ENCODE measurements around the gene SMIM29. TPM values are rescaled to one million over a fixed set of nuclear protein-coding genes. Genes with fewer than 3 reads are reported as not detected.

Gene SMIM29
- total RNA-seq, 1 donor = 35.5 TPM

DNA sequence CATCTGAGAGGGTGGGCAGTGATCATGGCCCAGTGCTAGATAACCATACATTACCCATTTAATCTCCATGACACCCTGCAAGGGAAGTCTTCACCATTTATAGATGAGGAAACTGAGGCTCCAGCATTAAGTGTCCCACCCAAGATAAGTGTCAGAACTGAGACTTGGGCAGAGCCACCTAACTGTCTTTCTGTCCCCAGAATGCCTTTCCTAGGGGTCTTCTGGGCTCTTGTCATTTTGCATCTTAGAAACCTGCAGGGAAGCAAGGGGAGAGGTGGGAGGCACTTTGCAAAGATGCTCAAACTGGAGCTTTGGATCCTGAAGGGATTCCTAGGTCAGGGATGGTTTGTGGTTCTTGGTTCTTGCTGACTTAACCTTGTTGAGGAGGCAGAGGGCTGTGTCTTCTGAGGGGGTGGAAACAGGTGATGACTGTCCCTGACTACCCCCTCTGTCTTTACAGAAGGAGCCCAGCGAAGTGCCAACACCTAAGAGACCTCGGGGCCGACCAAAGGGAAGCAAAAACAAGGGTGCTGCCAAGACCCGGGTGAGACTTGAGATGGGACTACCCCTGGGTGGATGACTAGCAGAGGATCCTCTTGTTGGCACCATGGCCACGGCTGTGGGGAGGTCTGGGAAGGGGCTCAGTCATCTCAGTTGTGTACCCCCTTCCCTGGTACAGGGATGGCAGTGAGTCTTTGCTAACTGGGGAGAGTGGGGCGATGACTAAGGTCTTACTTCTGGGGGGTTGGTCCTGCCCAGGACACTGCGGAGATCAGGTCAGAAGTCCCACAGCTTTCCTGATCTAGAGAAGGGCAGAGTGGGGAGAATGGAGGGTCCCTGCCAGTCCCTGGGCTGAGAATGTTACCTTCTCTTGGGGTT lies 6.3 kb downstream of the SMIM29 start:
- no peak for DNase-seq (ENCODE audit: low read depth in 2 of 3, low spot score in 2 of 3)

DNA sequence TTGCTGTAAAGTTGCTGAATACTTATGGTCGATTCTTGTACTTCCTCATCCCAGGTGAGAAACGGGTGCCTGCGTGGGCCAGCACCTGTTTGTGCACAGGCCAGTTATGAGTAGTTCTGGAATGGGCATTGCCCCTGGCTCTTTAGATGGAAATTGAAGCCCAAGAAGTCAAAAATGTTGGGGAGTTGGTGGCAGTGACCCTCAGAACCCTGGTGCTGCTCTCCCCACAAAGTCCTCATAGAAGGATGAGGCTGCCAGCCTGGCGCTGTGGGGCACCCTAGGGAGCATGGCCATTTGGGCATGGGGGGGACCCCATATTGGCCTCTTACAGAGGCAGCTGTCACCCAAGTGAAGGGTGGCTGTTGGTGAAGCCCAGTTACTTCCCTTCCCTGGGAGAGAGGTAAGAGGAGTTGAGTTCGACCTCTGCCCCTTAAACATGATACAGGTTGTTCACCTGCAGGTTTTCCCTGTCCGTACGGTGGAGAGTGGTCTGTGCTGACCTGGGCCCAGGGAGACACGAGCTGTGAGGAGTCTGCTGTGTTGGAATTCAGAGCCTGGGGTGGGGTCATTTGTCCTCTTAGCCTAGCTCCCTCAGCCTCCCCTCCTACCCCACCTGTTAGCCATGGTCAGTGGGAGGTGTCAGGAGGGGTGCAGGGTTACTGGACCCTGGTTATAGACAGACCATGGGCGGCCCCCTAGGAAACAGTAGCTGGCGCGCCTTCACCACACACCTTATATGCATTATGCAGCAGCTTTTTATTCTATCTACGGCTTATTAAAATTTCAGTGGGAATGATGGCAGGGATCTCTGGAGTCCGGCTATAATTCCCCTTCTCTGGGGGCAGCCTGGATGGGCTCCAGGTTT lies 7.2 kb downstream of the SMIM29 start:
- no peak for DNase-seq (ENCODE audit: low read depth in 2 of 3, low spot score in 2 of 3)

DNA sequence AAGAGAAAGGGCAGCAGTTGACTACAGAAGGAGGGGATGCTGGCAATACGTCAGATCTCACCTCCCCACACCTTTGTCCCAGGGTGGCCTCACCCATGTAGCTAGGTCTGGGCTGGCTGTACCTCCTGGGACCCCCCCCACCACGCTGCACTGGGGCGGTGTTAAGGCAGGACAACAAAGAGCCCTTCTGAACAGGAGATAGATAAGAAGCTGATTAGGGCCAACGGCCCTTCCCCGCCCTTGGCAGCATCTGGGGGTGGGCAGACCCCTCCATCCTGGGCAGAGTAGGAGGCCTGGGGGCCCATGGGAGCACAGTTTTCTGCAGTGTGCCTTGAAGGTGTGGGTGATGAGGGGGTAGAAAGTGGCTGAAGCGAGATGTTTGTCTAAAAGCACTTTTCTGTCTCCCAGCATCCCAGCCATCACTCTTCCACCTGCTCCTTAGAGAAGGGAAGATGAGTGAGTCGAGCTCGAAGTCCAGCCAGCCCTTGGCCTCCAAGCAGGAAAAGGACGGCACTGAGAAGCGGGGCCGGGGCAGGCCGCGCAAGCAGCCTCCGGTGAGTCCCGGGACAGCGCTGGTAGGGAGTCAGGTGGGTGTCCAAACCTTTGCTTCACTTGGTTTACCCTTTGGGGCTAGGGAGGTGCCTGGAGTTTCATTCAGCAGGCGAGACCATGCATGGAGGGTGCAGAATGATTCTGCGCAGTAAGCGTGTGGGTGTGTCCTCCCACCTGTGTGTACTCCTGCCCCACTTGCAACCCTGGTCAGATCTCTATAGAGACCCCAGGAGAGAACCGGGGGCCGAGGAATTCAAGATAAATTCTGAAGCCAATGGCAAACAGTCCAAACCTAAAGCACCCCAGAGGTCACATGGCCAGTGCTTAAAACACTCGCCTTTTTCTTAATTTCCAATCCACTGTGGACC lies 8.2 kb downstream of the SMIM29 start:
- DNase-seq (ENCODE audit: low read depth in 2 of 3, low spot score in 2 of 3) = no peak

DNA sequence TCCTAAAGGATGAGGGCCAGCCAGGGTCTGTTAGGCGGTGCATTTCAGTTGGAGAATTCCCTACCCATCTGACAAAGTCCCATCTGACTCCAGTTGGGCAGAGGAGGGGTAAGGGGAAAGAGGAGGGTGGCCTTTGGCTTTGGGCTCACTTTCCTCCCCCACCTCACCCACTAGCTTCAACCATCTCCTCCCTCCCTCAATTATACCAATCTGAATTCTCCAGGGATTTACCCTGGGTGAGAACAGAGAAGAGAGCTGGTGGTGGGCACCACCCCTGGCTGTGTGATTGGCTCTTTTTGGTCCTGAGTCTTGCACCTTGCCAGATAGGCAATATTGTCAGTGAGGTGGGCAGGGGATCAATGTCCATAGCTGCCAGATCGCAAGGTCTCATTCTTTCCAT lies 8.9 kb downstream of the SMIM29 start:
- no peak for DNase-seq (ENCODE audit: low read depth in 2 of 3, low spot score in 2 of 3)

DNA sequence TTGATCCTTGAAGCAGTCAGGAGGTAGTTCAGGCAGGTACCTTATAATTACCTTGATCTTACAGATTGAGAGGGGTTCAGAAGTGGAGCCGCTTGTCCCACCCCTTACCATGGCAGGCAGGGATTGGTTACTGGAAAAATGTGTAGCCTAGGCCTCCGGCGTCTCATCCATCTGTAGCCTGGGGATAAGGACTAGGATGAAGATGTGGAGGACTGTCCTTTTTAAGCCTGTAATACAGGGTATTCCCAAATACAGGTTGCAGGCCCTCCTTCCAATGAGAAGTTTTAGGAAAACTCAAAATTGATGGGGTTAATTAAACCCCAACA lies 9.3 kb downstream of the SMIM29 start:
- no peak for DNase-seq (ENCODE audit: low read depth in 2 of 3, low spot score in 2 of 3)

DNA sequence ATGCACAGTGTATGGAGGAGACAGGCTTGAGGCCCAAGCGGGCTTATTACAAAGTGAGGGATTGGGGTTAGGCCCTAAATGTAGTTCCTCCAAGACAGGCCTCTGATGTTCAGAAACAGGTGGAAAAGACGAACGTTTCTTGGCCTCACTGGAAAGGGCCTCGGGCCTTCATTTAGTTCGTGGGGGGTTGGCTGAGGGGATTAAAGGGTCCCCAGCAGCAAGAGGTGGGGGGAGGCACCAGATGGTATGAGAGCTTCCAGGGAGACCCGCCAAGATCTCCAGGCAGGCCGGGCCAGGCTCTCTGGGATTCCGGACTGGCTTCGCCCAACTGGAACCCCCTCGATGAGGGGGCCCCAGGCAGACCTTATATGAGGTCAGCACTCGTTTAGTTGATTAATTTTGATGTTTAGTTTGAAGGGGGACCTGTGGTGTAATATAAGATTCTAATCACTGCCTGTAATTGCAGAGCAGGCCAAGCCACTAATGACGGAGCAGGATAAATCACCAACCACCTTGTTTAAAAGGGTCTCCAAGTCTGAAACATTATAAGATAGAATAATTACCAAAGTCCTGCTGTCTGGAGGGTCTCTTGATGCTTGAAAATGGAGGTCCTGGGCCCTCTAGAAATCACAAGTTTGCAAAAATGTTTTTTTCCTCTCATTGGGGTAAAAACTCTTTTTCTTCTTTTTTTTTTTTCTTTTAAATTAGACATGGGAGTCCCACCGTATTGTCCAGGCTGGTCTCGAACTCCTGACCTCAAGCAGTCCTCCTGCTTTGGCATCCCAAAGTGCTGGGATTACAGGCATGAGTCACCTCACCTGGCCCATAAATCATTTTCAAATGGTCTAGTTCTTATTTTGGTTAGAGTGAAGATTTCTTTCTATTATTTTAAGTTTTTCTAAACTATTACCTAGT lies 10.0 kb downstream of the SMIM29 start:
- no peak for DNase-seq (ENCODE audit: low read depth in 2 of 3, low spot score in 2 of 3)

DNA sequence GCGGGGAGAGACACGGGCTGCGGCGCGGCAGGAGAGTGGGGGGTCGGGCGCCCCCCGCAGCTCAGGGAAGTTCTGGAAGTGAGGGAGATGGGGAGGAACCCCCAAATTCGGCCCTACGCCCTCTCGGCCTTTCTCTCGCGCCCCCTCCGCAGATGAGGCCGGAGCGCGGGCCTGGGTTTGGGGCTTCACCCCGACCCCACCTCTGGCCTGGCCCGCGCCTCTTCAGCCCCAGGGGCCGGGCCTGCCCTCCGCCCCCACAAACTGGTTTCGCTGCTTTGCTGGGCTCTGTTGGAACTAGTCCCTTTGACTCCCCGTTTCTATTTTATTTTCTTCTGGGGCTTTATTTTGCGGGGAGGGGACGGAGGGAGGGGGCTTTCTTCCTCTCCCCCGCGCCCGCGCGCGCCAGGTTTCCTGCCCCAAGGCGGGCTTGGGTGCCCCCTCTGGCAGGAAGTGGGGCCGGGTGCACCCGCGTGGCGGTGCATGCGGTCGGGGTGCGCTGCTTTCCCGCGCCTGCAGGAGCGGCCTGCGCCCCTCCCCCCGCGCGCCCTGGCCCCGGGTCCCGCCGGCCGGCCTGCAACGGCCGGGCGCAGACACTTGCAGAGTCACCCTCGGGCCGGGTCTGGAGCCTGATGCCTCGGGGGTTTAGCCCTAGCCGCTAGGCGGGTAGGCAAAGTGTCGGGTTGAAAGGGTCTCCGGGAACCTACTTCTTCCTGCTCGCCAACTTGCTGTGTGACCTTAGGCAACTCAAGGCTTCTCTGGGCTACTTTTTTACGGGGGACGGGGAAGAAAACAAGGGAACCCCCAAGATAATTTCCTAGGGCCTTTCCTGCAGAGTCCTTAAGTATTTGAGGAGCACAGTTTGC lies 10.9 kb downstream of the SMIM29 start:
- peak; percentile 44 to 81 (median 81) for DNase-seq (ENCODE audit: low read depth in 2 of 3, low spot score in 2 of 3)

DNA sequence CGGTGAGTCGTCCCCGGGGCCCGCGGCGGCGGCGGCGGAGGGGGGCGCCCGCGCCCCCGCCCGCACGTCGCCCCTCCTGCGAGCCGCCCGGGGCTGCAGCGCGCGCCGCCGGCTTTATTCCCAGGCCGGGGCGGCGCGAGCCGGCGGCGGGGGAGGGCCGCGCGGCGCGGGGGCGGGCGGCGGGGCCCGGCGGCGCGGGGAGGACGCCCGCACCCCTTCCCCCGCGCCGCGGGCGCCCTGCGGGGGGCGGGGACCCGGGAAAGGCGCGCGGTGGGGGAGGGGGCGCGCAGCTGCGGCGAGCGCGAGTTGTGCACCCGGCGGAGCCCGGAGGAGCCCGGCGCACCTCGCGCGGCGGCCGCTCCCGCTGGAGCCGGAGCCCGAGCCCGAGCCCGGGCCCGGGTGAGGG lies 11.5 kb downstream of the SMIM29 start:
- no peak for DNase-seq (ENCODE audit: low read depth in 2 of 3, low spot score in 2 of 3)

DNA sequence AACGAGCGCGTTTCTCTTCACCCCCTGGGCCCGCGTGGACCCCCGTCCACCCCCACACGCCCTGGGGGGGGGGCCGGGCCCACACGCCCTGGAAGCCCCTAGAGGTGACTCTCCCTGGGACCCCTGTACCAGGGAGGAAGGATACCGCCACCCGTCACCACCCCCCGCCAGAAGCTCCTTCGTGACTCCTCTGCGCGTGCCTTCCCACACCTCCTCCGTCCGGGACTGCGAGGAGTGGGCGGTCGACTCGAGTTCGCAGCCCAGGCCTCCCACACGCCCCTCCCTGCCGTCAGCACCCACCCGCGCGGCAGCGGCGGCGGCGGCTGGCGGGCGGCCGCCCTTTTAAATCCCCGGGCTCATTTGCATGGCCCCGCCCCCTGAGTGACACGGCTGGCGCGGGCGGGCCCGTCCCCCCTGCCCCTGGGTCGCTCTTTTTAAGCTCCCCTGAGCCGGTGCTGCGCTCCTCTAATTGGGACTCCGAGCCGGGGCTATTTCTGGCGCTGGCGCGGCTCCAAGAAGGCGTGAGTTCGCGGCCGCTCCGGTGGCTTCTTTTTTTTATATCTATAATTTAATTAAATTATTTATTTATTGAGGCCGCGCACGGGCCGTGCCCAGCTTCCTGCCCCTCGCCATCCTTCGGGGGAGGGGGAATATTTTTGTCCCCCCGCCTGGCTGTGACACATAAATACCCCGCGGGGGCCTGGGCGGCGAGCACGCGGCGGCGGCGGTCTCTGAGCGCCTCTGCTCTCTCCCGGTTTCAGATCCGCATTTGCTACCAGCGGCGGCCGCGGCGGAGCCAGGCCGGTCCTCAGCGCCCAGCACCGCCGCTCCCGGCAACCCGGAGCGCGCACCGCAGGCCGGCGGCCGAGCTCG lies 12.1 kb downstream of the SMIM29 start, which contains the start of gene HMGA1:
TSS of gene HMGA1 (plus strand) at position 431 of the 873 bp plus-strand sequence. CDS start 3,908 bp downstream, outside the sequence.
- DNase-seq (ENCODE audit: low read depth in 2 of 3, low spot score in 2 of 3) = peak; percentile 80 to 95 (median 90)

DNA sequence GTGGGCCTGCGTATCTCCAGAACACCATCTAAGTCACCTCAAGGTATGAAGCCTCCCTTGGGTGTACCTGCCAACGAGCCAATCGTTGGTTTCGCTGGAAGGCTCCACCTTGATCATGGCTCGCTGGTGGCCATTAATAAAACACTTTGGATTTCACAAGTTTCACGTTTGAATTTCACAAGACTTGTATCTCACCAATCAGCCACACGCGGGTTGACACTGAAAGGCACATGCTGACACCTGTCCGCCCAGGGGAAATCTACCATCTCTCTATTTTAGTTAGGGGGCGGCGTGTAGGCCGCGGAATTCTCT lies 12.7 kb downstream of the SMIM29 start:
- DNase-seq (ENCODE audit: low read depth in 2 of 3, low spot score in 2 of 3) = peak in 2 of 3 donors; percentile 37 to 52

DNA sequence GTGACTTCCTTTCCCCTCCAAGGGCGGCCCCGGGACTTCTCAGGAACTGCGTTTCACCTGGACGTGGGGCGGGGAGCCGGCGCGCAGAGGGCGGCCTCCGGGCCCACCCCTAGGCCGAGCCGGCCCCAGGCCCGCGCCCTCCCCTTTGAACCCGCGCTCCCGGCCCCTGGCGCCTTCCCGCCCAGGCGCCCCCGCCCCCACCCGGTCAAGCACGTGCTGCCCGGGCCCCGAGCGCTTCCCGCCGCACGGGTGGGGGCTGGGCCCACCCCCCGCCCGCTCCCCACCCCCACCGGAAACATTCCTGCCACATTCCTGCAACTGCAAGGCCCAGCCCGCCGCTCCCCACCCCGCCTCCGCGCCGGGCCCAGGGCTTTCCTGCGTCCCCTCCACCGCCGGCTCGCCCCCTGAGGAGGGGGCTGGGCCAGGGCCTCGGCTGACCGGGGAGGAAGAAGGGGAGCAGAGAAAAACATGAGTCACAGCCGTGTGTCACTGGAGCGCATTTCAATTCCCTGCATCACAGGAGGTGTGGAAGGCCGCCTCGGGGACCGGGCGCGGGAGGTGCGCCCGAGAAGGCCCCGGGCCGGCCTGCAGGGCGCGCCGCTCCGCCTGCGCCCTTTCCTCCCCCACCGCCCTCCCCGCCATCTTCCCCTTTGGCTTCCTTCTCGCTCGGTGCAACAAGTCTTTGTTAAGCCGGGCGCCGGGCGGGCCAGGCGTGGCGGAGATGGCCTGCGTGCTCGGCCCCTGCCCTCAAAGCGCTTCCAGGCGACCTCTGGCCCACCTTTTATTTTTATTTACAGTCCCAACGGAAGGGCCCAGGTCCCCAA lies 13.3 kb downstream of the SMIM29 start:
- DNase-seq (ENCODE audit: low read depth in 2 of 3, low spot score in 2 of 3) = peak; percentile 55 to 89 (median 77)

DNA sequence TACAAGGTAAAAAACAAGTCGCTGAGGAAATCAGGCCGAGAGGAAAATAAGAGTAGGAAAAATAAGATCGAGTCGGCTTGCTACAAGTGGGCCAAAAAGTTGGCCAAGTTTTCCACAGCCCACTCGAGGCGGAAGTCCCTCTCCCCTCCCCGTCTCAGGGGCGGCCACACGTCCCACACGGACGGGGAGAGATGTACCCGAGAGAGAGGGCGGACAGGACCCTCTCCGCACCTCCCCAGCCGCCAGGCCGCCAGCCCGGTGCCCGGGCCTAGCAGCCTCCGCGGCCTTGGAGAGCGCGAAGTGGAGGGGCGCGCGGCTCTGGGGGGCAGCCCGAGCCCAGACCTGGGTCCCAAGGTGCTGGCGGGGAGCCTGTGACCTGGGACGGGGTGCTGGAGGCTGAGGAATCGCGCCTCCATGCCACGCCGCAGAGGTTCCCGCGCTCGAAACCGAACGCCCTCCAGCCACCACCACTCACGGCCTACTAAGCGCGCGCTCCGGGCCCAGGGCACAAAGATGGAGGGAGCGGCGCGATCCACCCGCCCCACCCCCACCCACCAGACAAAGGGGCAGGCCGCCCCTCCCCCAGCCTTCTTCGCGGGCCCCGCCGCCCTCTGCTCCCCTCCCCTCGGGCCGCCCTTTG lies 14.0 kb downstream of the SMIM29 start:
- DNase-seq (ENCODE audit: low read depth in 2 of 3, low spot score in 2 of 3) = no peak

DNA sequence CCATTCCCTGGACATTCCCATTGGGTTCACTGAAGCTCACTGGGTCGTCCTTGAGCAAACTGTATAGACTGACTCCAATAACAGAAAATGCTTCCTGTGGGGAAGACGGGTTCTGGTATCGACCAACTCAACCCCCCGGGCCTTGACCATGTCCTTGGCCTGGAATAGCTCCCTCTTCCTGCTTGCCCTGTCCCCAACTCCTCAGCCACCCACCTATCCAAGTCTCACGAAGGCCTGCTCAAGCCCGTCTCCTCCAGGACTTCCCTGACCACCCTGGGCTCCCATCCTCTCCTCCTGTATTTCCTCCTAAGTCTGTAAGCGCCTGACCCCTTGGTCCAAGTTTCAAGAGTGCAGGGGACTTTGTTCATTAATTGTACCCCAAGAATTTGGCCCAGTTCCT lies 14.9 kb downstream of the SMIM29 start:
- no peak for DNase-seq (ENCODE audit: low read depth in 2 of 3, low spot score in 2 of 3)

DNA sequence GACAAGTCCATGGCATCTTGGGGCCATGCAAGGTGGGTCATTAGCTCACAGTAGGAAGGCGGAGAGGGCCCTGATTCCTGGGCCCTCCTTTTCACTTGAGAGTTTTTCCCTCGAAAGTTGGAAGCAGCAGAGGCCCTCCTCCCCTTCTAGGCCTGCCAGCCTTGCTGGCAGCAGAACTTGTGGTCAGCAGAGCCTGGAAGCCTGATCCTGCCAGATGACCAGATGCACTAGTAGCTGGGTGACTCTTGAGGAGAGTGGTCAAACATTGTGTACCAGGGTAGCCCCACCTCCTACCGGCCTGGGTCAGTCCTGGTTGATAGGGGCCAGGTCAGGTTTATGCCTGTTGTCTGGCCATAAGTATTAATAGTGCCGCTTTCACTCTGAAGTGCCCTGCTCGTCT lies 15.9 kb downstream of the SMIM29 start:
- no peak for DNase-seq (ENCODE audit: low read depth in 2 of 3, low spot score in 2 of 3)

DNA sequence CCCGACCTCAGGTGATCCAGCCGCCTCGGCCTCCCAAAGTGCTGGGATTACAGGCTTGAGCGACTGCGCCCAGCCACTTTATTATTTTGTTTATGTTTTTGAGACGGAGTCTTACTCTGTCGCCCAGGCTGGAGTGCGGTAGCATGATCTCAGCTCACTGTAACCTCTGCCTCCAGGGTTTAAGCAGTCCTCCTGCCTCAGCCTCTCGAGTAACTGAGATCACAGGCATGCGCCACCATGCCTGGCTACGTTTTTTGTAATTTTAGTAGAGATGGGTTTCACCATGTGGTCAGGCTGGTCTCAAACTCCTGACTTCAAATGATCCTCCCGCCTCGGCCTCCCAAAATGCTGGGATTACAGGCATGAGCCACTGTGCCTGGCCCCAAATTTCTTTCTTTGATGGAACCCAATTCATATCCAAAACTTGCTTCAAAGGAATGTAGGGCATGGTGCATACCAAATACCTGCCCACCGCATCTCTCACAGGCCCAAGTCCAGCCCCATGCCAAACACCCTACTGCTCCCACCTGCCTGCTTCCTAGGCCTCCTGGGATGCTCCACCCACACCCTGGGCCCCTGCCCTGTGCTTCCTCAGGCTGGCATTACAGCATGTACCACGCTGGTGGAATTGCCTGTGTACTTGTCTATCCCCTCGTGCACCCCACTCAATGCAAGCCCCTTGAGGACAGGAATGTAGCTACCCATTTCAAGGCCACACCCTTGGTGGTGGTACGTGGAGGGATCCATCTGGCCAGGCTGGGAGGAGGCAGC lies 17.1 kb downstream of the SMIM29 start:
- DNase-seq (ENCODE audit: low read depth in 2 of 3, low spot score in 2 of 3) = no peak
